Hepatocyte (in vitro differentiated cells): Measurements from ENCODE around the gene KHDRBS2. TPM values are rescaled to one million over a fixed set of nuclear protein-coding genes. Genes with fewer than 3 reads are reported as not detected.
A peak's percentile ranks its signal among the peaks of the same experiment; 100 is the strongest.

ENCODE experiments used
- DNase-seq: peaks from one replicate; pipeline ENCODE4 v3.0.0-alpha.2; 2016; ENCODE audit warnings: low spot score
- H2AFZ ChIP-seq: fragments of 200-600 bp; sonication (generic); 2 replicates; pipeline ENCODE4 v1.6.0; 2016; ENCODE audit warnings: antibody characterized with exemption, mild to moderate bottlenecking
- H3K27ac ChIP-seq: fragments of 200-600 bp; sonication (generic); 2 replicates; pipeline ENCODE4 v1.5.1; 2016; ENCODE audit warnings: mild to moderate bottlenecking
- H3K27me3 ChIP-seq: fragments of 200-600 bp; sonication (generic); 2 replicates; pipeline ENCODE4 v1.6.1; 2016
- H3K36me3 ChIP-seq: fragments of 200-600 bp; sonication (generic); replicated peaks from 2 replicates; pipeline ENCODE4 v1.5.1; 2016; ENCODE audit warnings: low read depth; ENCODE audit not compliant: insufficient read depth
- H3K4me1 ChIP-seq: fragments of 200-600 bp; sonication (generic); 2 replicates; pipeline ENCODE4 v1.5.1; 2016; ENCODE audit warnings: mild to moderate bottlenecking, moderate library complexity; ENCODE audit not compliant: insufficient read depth
- H3K4me2 ChIP-seq: fragments of 200-600 bp; sonication (generic); 2 replicates; pipeline ENCODE4 v1.6.0; 2016
- H3K4me3 ChIP-seq: fragments of 200-600 bp; sonication (generic); 2 replicates; pipeline ENCODE4 v1.5.1; 2016; ENCODE audit warnings: mild to moderate bottlenecking
- H3K79me2 ChIP-seq: fragments of 200-600 bp; sonication (generic); 2 replicates; pipeline ENCODE4 v1.6.0; 2017; ENCODE audit warnings: mild to moderate bottlenecking
- H3K9me2 ChIP-seq: fragments of 200-600 bp; sonication (generic); replicated peaks from 2 replicates; pipeline ENCODE4 v1.6.0; 2017; ENCODE audit warnings: mild to moderate bottlenecking; ENCODE audit not compliant: insufficient read depth
- H3K9me3 ChIP-seq: fragments of 200-600 bp; sonication (generic); 2 replicates; pipeline ENCODE4 v1.5.1; 2016; ENCODE audit warnings: low read depth, mild to moderate bottlenecking
- H4K20me1 ChIP-seq: fragments of 200-600 bp; sonication (generic); 2 replicates; pipeline ENCODE4 v1.6.0; 2016; ENCODE audit warnings: mild to moderate bottlenecking; ENCODE audit not compliant: insufficient read depth, poor library complexity, severe bottlenecking
- CTCF ChIP-seq: fragments of 200-600 bp; sonication (generic); IDR thresholded peaks from 2 replicates; pipeline ENCODE4 v1.5.1; 2016; ENCODE audit warnings: antibody characterized with exemption, mild to moderate bottlenecking; ENCODE audit not compliant: poor library complexity
- EZH2 ChIP-seq: fragments of 200-600 bp; sonication (generic); IDR thresholded peaks from 2 replicates; pipeline ENCODE4 v1.6.1; 2016; ENCODE audit warnings: antibody characterized with exemption, mild to moderate bottlenecking, borderline replicate concordance
- EZH2phosphoT487 ChIP-seq: fragments of 200-600 bp; sonication (generic); IDR thresholded peaks from one replicate; pipeline ENCODE4 v1.6.1; 2018; ENCODE audit warnings: antibody characterized with exemption, mild to moderate bottlenecking, low read depth, moderate library complexity; ENCODE audit not compliant: unreplicated experiment, severe bottlenecking
- WGBS: methylation state at CpG from one replicate; pipeline ENCODE4 v1.1.6; 2016; ENCODE audit warnings: low lambda C conversion rate; ENCODE audit errors: missing lambda C conversion rate; 5-methylcytosine and 5-hydroxymethylcytosine counted together
- polyA plus RNA-seq: library from polyadenylated mRNA; unstranded; fragments of >200 nt; fragmentation: Nextera tagmentation; extraction: Ambion mirVana; gene quantifications from 2 replicates; pipeline ENCODE4 v1.2.1, GENCODE V29; 2016
- total RNA-seq: library from RNA; depleted of rRNA; stranded (reverse); fragments of >200 nt; gene quantifications from 2 replicates; pipeline ENCODE4 v1.2.3, GENCODE V29; 2014

The KHDRBS2 gene
- total and polyA plus RNA-seq, 2 experiments from 2014 or later: 5.9 to 12.3 TPM

DNA sequence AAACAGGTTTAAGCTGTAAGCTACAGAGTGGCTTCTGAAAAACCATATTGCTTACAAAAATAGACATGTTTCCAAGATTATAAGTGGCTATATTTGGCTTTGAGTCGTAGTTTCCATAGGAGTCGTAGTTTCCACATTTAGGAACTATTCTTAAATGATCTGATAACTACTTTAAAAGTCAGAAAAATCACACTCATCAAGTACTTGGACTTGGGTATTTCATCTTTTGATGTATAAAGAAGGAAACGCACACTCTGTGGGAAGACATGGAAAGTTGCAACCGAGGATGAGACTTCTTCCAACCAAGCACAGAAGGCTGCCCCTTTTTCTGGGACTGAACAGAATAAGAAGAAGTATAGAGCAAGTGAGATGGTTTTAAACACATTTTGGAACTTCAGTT, 118.3 kb downstream of the KHDRBS2 start:
- Histone ChIP-seq H3K27ac (no peak overlapping the region), H2AFZ (no peak overlapping the region), H3K9me2 (no peaks in the 10 kb centered on the region), H3K4me2 (no peak overlapping the region), H4K20me1 (no peaks in the 10 kb centered on the region), H3K36me3 (no peaks in the 10 kb centered on the region), H3K79me2 (no peaks in the 10 kb centered on the region), H3K9me3 (no peaks in the 10 kb centered on the region), H3K27me3 (no peaks in the 10 kb centered on the region), H3K4me3 (no peak overlapping the region), H3K4me1 (no peaks in the 10 kb centered on the region)
- no peak for DNase-seq
- 92% methylated on average over 4 of the region's 4 CpGs for WGBS
- TF ChIP-seq EZH2phosphoT487 (no peak), CTCF (no peak), EZH2 (no peak)

GRCh38 chr6:62162858-62163257, 123.2 kb downstream of the KHDRBS2 start:
- no peak overlapping the region for H3K4me2 ChIP-seq
- 89% methylated on average over 4 of the region's 4 CpGs for WGBS
- no peak overlapping the region for H3K27ac ChIP-seq
- no peaks in the 10 kb centered on the region for H3K36me3 ChIP-seq
- no peaks in the 10 kb centered on the region for H3K9me2 ChIP-seq
- H3K79me2 ChIP-seq: no peaks in the 10 kb centered on the region
- no peak overlapping the region for H3K4me3 ChIP-seq
- no peak overlapping the region for H2AFZ ChIP-seq
- DNase-seq: no peak
- H3K27me3 ChIP-seq: no peaks in the 10 kb centered on the region
- H3K4me1 ChIP-seq: no peaks in the 10 kb centered on the region
- no peaks in the 10 kb centered on the region for H4K20me1 ChIP-seq
- TF ChIP-seq EZH2: no peak
- no peak for TF ChIP-seq CTCF
- no peak for TF ChIP-seq EZH2phosphoT487
- H3K9me3 ChIP-seq: no peaks in the 10 kb centered on the region

GRCh38 chr6:62152796-62153195, 133.2 kb downstream of the KHDRBS2 start:
- H3K79me2 ChIP-seq: no peaks in the 10 kb centered on the region
- no peak overlapping the region for H2AFZ ChIP-seq
- no peaks in the 10 kb centered on the region for H3K9me2 ChIP-seq
- H3K4me3 ChIP-seq: no peak overlapping the region
- WGBS: 64% methylated on average over 3 of the region's 3 CpGs
- no peak overlapping the region for H3K4me2 ChIP-seq
- H3K9me3 ChIP-seq: no peaks in the 10 kb centered on the region
- H4K20me1 ChIP-seq: no peaks in the 10 kb centered on the region
- TF ChIP-seq CTCF: no peak
- TF ChIP-seq EZH2phosphoT487: no peak
- TF ChIP-seq EZH2: no peak
- peak overlapping the region; percentile 31 for H3K27ac ChIP-seq
- H3K36me3 ChIP-seq: no peaks in the 10 kb centered on the region
- peaks cover 4% of the 10 kb centered on the region for H3K4me1 ChIP-seq
- peak; percentile 38 for DNase-seq
- no peaks in the 10 kb centered on the region for H3K27me3 ChIP-seq
